ENCODE measurements around the gene MBD3L5.
"Not testable (repeated sequence)": the region's sequence is repeated elsewhere in the genome, so short reads cannot be mapped to it uniquely, and the experiment has no call there.

The MBD3L5 gene

DNA sequence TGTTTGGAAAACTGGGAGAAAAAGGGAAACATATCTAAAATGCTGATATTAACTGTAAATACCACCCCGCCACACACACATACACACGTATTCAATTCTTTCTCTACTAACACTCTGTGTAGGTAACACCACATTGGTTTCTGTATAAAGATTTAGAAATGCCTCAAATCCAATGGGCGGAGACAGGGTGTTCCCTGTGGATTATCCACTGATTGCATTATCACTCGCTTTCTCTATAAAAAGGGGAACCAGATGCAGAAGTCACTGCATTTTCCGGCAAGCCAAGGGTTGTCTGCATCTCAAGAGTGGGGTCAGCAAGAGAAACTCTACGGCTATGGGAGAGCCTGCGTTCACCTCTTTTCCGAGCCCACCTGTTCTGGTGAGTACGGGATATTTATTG lies at the start of gene MBD3L5:
Gene MBD3L5, plus strand, starts transcription at position 301 of the 400 bp plus-strand sequence. Its CDS starts 34 bp downstream, at position 335.
- not testable (repeated sequence) for H3K36me3 ChIP-seq (ENCODE audit: insufficient read depth, low read length); H3K9ac ChIP-seq (ENCODE audit: low read length); H3K4me3 ChIP-seq (ENCODE audit: low read depth in 1 of 2, low read length in 2 of 2); H3K27ac ChIP-seq (ENCODE audit: low read depth, low read length); H3K4me1 ChIP-seq (ENCODE audit: insufficient read depth, low read length); H3K9me3 ChIP-seq (ENCODE audit: low read length); H3K27me3 ChIP-seq (ENCODE audit: control insufficient read depth in 1 of 2, insufficient read depth in 2 of 2, low read length in 2 of 2)

DNA sequence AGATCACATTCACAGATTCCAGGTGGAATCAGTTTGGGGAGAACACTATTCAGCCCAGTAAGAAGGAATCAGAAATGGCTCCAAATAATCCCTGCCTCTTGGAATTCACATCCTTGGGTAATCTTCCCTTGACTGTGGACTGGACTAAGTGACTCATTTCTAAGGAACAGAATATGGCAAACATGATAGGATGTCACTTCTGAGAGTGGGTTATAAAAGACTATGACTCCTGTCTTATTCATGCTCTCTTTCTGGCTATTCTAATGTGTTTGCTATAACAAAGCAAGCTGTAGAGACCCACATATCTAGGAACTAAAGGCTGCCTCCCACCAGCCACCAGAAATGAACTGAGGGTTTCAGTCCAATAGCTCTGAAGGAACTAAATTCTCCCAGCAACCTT lies 46.9 kb upstream of the MBD3L5 start:
- no peaks in the 10 kb centered on the region for H3K4me1 ChIP-seq (ENCODE audit: insufficient read depth, low read length)

DNA sequence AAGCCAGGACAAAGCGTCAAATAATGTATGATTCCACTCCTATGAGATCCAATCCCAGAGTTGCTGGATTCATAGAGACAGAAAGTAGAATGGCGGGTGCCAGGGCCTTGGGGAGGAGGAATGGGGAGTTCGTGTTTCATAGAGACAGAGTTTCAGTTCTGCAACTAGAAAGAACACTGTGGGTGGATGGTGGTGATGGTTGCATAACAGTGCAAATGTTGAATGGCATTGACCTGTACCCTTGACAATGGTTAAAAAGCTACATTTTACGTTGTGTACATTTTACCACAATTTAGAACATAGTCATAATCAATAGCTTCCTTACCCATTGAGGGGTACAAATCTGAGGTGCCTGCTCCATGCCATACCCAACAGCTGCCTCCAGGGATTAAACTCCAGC lies 42.5 kb upstream of the MBD3L5 start:
- H3K4me3 ChIP-seq (ENCODE audit: low read depth in 1 of 2, low read length in 2 of 2) = no peak overlapping the region
- H3K9ac ChIP-seq (ENCODE audit: low read length) = no peak overlapping the region
- no peaks in the 10 kb centered on the region for H3K27me3 ChIP-seq (ENCODE audit: control insufficient read depth in 1 of 2, insufficient read depth in 2 of 2, low read length in 2 of 2)
- H3K27ac ChIP-seq (ENCODE audit: low read depth, low read length) = no peak overlapping the region
- H3K9me3 ChIP-seq (ENCODE audit: low read length) = peaks cover 6% of the 10 kb centered on the region
- no peaks in the 10 kb centered on the region for H3K4me1 ChIP-seq (ENCODE audit: insufficient read depth, low read length)
- no peaks in the 10 kb centered on the region for H3K36me3 ChIP-seq (ENCODE audit: insufficient read depth, low read length)

More for the DNA sequence above, 46.9 kb upstream of the MBD3L5 start:
- no peak overlapping the region for H3K27ac ChIP-seq (ENCODE audit: low read depth, low read length)
- H3K9ac ChIP-seq (ENCODE audit: low read length) = no peak overlapping the region
- H3K27me3 ChIP-seq (ENCODE audit: control insufficient read depth in 1 of 2, insufficient read depth in 2 of 2, low read length in 2 of 2) = no peaks in the 10 kb centered on the region
- H3K9me3 ChIP-seq (ENCODE audit: low read length) = peaks cover 6% of the 10 kb centered on the region
- H3K36me3 ChIP-seq (ENCODE audit: insufficient read depth, low read length) = no peaks in the 10 kb centered on the region
- H3K4me3 ChIP-seq (ENCODE audit: low read depth in 1 of 2, low read length in 2 of 2) = no peak overlapping the region

DNA sequence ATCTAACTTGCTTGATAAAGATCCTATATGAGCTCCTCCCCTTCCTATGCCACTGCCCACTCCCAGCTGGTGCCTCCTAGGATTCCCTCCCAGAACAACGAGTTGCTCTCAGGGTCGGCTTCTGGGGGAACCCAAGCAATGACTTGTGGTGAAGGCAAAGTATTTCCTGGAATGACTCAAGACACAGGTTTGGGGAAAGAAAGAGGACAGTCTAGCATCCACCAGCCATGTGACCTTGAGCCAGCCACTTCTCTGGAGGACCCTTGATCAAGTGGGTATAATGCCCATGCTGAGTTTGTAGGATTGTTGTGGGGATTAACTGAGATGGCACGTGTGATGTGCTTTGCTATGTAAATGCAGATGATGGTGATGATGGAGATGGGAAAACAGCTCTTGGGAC lies 42.1 kb upstream of the MBD3L5 start:
- H3K4me1 ChIP-seq (ENCODE audit: insufficient read depth, low read length) = no peaks in the 10 kb centered on the region
- H3K27me3 ChIP-seq (ENCODE audit: control insufficient read depth in 1 of 2, insufficient read depth in 2 of 2, low read length in 2 of 2) = no peaks in the 10 kb centered on the region
- peaks cover 6% of the 10 kb centered on the region for H3K9me3 ChIP-seq (ENCODE audit: low read length)
- H3K9ac ChIP-seq (ENCODE audit: low read length) = no peak overlapping the region
- H3K36me3 ChIP-seq (ENCODE audit: insufficient read depth, low read length) = no peaks in the 10 kb centered on the region
- H3K4me3 ChIP-seq (ENCODE audit: low read depth in 1 of 2, low read length in 2 of 2) = no peak overlapping the region
- no peak overlapping the region for H3K27ac ChIP-seq (ENCODE audit: low read depth, low read length)

DNA sequence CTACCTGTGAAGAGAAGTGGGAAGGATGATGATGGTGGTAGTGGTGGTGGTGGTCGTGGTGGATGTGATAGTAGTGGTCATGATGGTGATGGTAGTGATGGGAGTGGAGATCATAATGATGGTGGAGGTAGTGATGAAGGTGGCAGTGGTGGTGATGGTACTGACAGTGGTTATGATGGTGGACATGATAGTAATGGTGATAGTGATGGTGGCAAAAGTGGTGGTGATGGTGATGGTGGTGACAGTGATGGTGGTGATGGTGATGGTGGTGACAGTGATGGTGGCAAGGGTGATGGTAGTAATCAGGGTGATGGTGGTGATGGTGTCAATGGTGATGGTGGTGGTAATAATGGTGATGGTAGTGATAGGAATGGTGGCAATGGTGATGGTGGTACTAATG lies 35.3 kb upstream of the MBD3L5 start:
- Histone ChIP-seq H3K4me3 (ENCODE audit: low read depth in 1 of 2, low read length in 2 of 2) (no peak overlapping the region), H3K9ac (ENCODE audit: low read length) (no peak overlapping the region), H3K27ac (ENCODE audit: low read depth, low read length) (no peak overlapping the region), H3K9me3 (ENCODE audit: low read length) (no peaks in the 10 kb centered on the region), H3K27me3 (ENCODE audit: control insufficient read depth in 1 of 2, insufficient read depth in 2 of 2, low read length in 2 of 2) (no peaks in the 10 kb centered on the region), H3K36me3 (ENCODE audit: insufficient read depth, low read length) (no peaks in the 10 kb centered on the region), H3K4me1 (ENCODE audit: insufficient read depth, low read length) (no peaks in the 10 kb centered on the region)

DNA sequence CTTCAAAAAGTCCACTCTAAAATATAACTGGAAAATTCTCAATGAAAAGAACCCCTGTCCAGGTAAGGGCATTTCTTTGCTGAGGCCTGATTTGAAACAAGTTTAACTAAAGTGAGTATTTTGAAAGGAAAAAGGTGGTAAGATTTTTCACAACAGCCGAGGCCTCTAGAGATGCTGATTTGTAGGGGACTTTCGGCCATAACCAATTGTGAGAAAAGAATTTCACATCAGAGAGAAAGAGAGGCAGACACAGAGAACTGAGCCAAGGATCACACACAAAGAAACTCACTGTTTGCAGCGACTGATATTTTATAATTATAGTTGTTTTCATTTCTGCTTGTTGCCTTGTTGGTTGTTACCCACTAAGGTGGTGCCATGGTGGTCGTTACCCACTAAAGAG lies 33.6 kb upstream of the MBD3L5 start:
- H3K4me3 ChIP-seq (ENCODE audit: low read depth in 1 of 2, low read length in 2 of 2) = no peak overlapping the region
- no peak overlapping the region for H3K9ac ChIP-seq (ENCODE audit: low read length)
- H3K27ac ChIP-seq (ENCODE audit: low read depth, low read length) = no peak overlapping the region
- no peaks in the 10 kb centered on the region for H3K9me3 ChIP-seq (ENCODE audit: low read length)
- no peaks in the 10 kb centered on the region for H3K4me1 ChIP-seq (ENCODE audit: insufficient read depth, low read length)
- no peaks in the 10 kb centered on the region for H3K27me3 ChIP-seq (ENCODE audit: control insufficient read depth in 1 of 2, insufficient read depth in 2 of 2, low read length in 2 of 2)
- H3K36me3 ChIP-seq (ENCODE audit: insufficient read depth, low read length) = no peaks in the 10 kb centered on the region

DNA sequence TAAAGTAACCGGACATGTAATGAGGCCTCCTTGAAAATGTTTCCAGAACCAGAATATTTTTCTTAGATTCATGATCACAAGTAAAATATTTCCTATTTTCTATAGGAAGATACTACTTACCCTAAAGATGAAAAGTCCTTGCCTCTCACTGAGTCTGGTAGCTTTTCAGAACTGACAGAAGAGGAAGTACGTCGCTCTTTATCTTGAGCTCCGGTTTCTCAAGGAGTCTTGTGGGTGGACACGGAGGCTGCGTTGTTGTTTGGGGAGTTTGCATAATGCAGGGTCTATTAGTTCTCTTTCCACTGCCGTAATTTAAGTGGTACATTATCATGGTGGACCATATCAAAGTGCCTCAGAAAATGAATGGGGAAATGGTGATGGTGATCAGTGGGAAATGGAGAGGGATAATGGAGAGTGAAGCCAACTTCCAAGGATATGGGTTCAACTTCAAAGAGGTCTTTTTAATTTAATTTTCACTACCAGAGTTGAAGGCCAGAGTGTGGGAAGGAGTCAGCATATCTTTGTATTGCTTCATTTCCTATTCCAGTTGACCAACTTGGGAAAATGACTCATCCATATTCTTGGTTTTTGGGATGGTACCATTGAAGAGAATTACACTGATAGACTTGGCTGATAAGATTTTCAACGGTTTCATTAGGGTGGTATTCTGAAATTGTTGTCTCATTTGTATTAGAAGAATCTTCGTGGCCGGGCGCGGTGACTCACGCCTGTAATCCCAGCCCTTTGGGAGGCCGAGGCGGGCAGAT lies 32.5 kb upstream of the MBD3L5 start:
- no peak overlapping the region for H3K27ac ChIP-seq (ENCODE audit: low read depth, low read length)
- no peaks in the 10 kb centered on the region for H3K4me1 ChIP-seq (ENCODE audit: insufficient read depth, low read length)
- no peak overlapping the region for H3K4me3 ChIP-seq (ENCODE audit: low read depth in 1 of 2, low read length in 2 of 2)
- H3K9ac ChIP-seq (ENCODE audit: low read length) = no peak overlapping the region
- no peaks in the 10 kb centered on the region for H3K36me3 ChIP-seq (ENCODE audit: insufficient read depth, low read length)
- H3K9me3 ChIP-seq (ENCODE audit: low read length) = no peaks in the 10 kb centered on the region
- no peaks in the 10 kb centered on the region for H3K27me3 ChIP-seq (ENCODE audit: control insufficient read depth in 1 of 2, insufficient read depth in 2 of 2, low read length in 2 of 2)

DNA sequence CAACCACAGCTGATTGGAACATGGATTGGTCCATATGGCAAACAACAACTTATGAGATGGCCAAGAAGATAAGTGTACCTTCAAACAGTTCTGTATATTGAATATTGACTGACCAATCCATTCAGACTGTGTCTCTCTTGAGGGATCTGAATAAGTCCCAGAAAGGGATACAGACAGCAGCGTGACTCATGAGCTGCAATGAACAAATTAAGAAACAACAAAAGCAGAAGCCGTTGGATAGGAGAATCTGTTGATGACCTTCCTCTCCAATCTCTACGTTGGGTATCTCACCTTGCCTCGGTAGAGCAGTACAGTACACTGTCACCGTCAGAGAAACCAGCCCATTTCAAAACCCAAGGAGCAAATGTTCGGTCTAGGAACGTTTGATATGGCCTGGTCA lies 30.4 kb upstream of the MBD3L5 start:
- H3K4me1 ChIP-seq (ENCODE audit: insufficient read depth, low read length) = no peaks in the 10 kb centered on the region
- no peaks in the 10 kb centered on the region for H3K36me3 ChIP-seq (ENCODE audit: insufficient read depth, low read length)
- no peak overlapping the region for H3K27ac ChIP-seq (ENCODE audit: low read depth, low read length)
- no peak overlapping the region for H3K9ac ChIP-seq (ENCODE audit: low read length)
- no peaks in the 10 kb centered on the region for H3K9me3 ChIP-seq (ENCODE audit: low read length)
- H3K27me3 ChIP-seq (ENCODE audit: control insufficient read depth in 1 of 2, insufficient read depth in 2 of 2, low read length in 2 of 2) = no peaks in the 10 kb centered on the region
- no peak overlapping the region for H3K4me3 ChIP-seq (ENCODE audit: low read depth in 1 of 2, low read length in 2 of 2)

DNA sequence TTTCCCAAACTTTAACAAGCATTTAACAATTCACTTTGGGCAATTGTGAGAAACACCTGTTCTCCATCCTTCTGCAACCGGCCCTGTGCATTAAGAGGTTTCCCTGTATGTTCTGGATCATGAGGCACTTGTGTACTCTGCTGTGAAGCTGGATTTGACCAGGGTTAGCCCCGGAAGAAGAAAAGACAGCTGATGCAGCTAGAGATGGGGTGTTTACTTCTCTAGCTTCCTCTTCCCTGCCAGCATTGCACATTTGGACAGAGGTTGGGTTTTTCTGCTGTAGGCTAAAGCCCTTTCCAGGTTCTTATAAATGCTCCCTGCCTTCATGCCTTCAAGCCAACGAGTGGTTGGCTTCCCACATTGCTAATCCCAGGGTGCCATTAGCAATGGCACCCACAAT lies 30.0 kb upstream of the MBD3L5 start:
- Histone ChIP-seq H3K4me1 (ENCODE audit: insufficient read depth, low read length) (no peaks in the 10 kb centered on the region), H3K9ac (ENCODE audit: low read length) (no peak overlapping the region), H3K4me3 (ENCODE audit: low read depth in 1 of 2, low read length in 2 of 2) (no peak overlapping the region), H3K36me3 (ENCODE audit: insufficient read depth, low read length) (no peaks in the 10 kb centered on the region), H3K27ac (ENCODE audit: low read depth, low read length) (no peak overlapping the region), H3K9me3 (ENCODE audit: low read length) (no peaks in the 10 kb centered on the region), H3K27me3 (ENCODE audit: control insufficient read depth in 1 of 2, insufficient read depth in 2 of 2, low read length in 2 of 2) (no peaks in the 10 kb centered on the region)

DNA sequence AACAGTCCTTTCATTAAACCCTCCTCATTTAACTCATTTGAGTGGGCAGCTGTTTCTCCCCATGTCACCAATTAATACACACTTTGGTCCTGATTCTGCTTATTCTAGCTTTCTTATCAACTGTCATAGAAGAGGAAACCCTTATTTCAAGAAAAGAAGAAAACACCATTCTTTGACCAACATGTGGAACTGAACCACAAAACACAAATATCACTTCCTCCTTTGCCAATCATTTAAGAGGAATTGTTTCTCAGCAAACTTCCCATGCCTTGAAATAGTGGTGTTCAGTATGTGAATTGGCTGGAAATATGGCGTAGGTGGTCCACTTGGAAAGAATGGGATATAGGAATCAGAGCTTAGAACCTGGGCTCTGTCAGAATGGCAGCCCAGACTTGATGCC lies 29.6 kb upstream of the MBD3L5 start:
- no peaks in the 10 kb centered on the region for H3K4me1 ChIP-seq (ENCODE audit: insufficient read depth, low read length)
- no peaks in the 10 kb centered on the region for H3K36me3 ChIP-seq (ENCODE audit: insufficient read depth, low read length)
- no peaks in the 10 kb centered on the region for H3K27me3 ChIP-seq (ENCODE audit: control insufficient read depth in 1 of 2, insufficient read depth in 2 of 2, low read length in 2 of 2)
- H3K27ac ChIP-seq (ENCODE audit: low read depth, low read length) = no peak overlapping the region
- no peaks in the 10 kb centered on the region for H3K9me3 ChIP-seq (ENCODE audit: low read length)
- H3K4me3 ChIP-seq (ENCODE audit: low read depth in 1 of 2, low read length in 2 of 2) = no peak overlapping the region
- no peak overlapping the region for H3K9ac ChIP-seq (ENCODE audit: low read length)

DNA sequence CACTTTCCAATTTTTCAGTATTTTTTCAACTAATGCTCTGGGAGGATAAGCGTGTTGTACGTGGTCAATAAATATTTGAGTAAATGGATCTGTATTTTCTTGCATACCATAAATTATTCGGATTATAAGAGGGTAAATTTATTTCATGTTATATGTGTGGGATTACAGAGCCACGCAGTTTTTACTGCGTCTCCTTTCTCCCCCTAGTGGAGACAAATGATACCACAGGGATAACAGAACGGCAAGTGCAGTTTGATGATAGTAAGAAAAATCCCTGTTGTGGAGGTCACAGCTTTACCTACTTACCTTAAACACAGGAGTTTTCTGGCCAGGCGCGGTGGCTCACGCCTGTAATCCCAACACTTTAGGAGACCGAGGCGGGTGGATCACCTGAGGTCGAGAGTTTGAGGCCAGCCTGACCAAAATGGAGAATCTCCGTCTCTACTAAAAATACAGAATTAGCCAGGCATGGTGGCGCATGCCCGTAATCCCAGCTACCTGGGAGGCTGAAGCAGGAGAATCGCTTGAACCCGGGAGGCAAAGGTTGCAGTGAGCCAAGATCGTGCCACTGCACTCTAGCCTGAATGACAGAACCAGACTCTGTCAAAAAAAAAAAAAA lies 26.0 kb upstream of the MBD3L5 start:
- Histone ChIP-seq H3K4me3 (ENCODE audit: low read depth in 1 of 2, low read length in 2 of 2) (no peak overlapping the region), H3K9ac (ENCODE audit: low read length) (no peak overlapping the region), H3K36me3 (ENCODE audit: insufficient read depth, low read length) (no peaks in the 10 kb centered on the region), H3K27ac (ENCODE audit: low read depth, low read length) (no peak overlapping the region), H3K9me3 (ENCODE audit: low read length) (no peaks in the 10 kb centered on the region), H3K4me1 (ENCODE audit: insufficient read depth, low read length) (no peaks in the 10 kb centered on the region), H3K27me3 (ENCODE audit: control insufficient read depth in 1 of 2, insufficient read depth in 2 of 2, low read length in 2 of 2) (no peaks in the 10 kb centered on the region)

DNA sequence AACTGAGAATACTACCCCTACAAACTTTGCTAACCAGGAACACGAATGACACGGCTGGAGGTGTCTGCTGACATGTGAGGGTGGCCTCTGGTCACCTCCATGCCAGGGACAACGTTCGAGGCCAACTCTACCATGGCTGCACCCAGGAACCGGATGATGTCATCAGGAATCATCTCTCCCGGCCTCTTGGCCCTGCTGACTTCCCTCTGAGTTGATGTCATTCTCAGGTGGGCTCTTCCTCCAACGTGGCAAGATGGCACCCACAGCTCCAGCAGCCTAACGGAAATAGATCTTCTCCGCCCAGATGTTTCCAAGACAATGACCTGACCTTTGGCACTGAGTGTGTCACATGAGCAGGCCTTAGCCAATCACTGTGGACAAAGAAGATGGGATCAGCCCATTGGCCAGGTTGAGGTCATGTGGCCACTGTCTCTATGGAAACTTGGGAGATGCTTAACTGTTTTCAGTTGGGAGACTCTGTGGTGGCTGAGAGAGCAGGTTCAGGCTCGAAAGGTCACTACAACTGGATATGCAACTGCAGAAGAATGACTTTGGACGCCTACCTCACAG lies 24.2 kb upstream of the MBD3L5 start:
- Histone ChIP-seq H3K9me3 (ENCODE audit: low read length) (no peaks in the 10 kb centered on the region), H3K9ac (ENCODE audit: low read length) (no peak overlapping the region), H3K36me3 (ENCODE audit: insufficient read depth, low read length) (no peaks in the 10 kb centered on the region), H3K27ac (ENCODE audit: low read depth, low read length) (no peak overlapping the region), H3K27me3 (ENCODE audit: control insufficient read depth in 1 of 2, insufficient read depth in 2 of 2, low read length in 2 of 2) (no peaks in the 10 kb centered on the region), H3K4me3 (ENCODE audit: low read depth in 1 of 2, low read length in 2 of 2) (no peak overlapping the region), H3K4me1 (ENCODE audit: insufficient read depth, low read length) (no peaks in the 10 kb centered on the region)
